Urinary bladder (tissue), 4 donors: Measurements from ENCODE around the gene FHIT. TPM values are rescaled to one million over a fixed set of nuclear protein-coding genes. Genes with fewer than 3 reads are reported as not detected.

Experiments
- DNase-seq: peaks from one replicate; pipeline ENCODE4 v3.0.0-alpha.2; 2015; ENCODE audit errors: extremely low spot score
- H3K27ac ChIP-seq: one replicate; pipeline ENCODE4 v1.5.1; 2013; ENCODE audit warnings: low read depth, mild to moderate bottlenecking, moderate library complexity
- H3K36me3 ChIP-seq: one replicate; pipeline ENCODE4 v1.6.1; 2013; ENCODE audit warnings: mild to moderate bottlenecking, moderate library complexity; ENCODE audit not compliant: insufficient read depth
- H3K4me1 ChIP-seq: one replicate; pipeline ENCODE4 v1.6.1; 2013; ENCODE audit warnings: mild to moderate bottlenecking, moderate library complexity; ENCODE audit not compliant: insufficient read depth
- H3K4me3 ChIP-seq: one replicate; pipeline ENCODE4 v1.5.1; 2013; ENCODE audit warnings: low read depth, low read length
- WGBS: extraction: QIAGEN DNeasy Blood & Tissue Kit; methylation state at CpG from one replicate; pipeline ENCODE4 v1.1.7; 2013; 5-methylcytosine and 5-hydroxymethylcytosine counted together
- polyA plus RNA-seq: library from polyadenylated mRNA; stranded (reverse); fragments of 200-250 nt; gene quantifications from one replicate; pipeline ENCODE4 v1.2.3, GENCODE V29; 2013
- total RNA-seq: library from RNA; depleted of rRNA; stranded (reverse); fragments of >200 nt; gene quantifications from one replicate; pipeline ENCODE4 v1.2.3, GENCODE V29; 2014
- donor health status: healthy with polysubstance abuse.
- donor health status: healthy.

FHIT gene
- total and polyA plus RNA-seq, 2 donors = 4.5 to 7.4 TPM

- DNase-seq = no peak
- no peak overlapping the region for H3K27ac ChIP-seq
- H3K4me1 ChIP-seq = no peaks in the 10 kb centered on the region
- 96% methylated on average over 9 of the region's 9 CpGs for WGBS
- H3K36me3 ChIP-seq = no peaks in the 10 kb centered on the region
- no peak overlapping the region for H3K4me3 ChIP-seq
Measured at GRCh38 chr3:60730371-60730770, 520.9 kb downstream of the FHIT start.

- no peak for DNase-seq
- no peaks in the 10 kb centered on the region for H3K36me3 ChIP-seq
- no peak overlapping the region for H3K4me3 ChIP-seq
- H3K27ac ChIP-seq = no peak overlapping the region
- no peaks in the 10 kb centered on the region for H3K4me1 ChIP-seq
- WGBS = 84% methylated on average over 6 of the region's 6 CpGs
Measured at GRCh38 chr3:60729056-60729455, 522.2 kb downstream of the FHIT start.

- Histone ChIP-seq H3K27ac (no peak overlapping the region), H3K36me3 (no peaks in the 10 kb centered on the region)
- 61% methylated on average over 1 of the region's 1 CpG for WGBS
Measured at GRCh38 chr3:60728006-60728405, 523.2 kb downstream of the FHIT start.

GRCh38 chr3:60720736-60721135 is 530.5 kb downstream of the FHIT start:
- WGBS = 90% methylated on average over 2 of the region's 2 CpGs
- no peaks in the 10 kb centered on the region for H3K36me3 ChIP-seq
- H3K27ac ChIP-seq = no peak overlapping the region
- no peak for DNase-seq
- H3K4me3 ChIP-seq = no peak overlapping the region
- H3K4me1 ChIP-seq = no peaks in the 10 kb centered on the region

More at GRCh38 chr3:60728006-60728405, 523.2 kb downstream of the FHIT start:
- Histone ChIP-seq H3K4me3 (no peak overlapping the region), H3K4me1 (no peaks in the 10 kb centered on the region)
- no peak for DNase-seq

- 69% methylated on average over 3 of the region's 3 CpGs for WGBS
- DNase-seq = no peak
- no peak overlapping the region for H3K4me3 ChIP-seq
- H3K36me3 ChIP-seq = no peaks in the 10 kb centered on the region
- no peaks in the 10 kb centered on the region for H3K4me1 ChIP-seq
- no peak overlapping the region for H3K27ac ChIP-seq
Measured at GRCh38 chr3:60716573-60716972, 534.7 kb downstream of the FHIT start.

GRCh38 chr3:60708191-60708975 is 542.9 kb downstream of the FHIT start:
- WGBS = 74% methylated on average over 1 of the region's 1 CpG
- no peak for DNase-seq
- Histone ChIP-seq H3K4me1 (no peaks in the 10 kb centered on the region), H3K4me3 (no peak overlapping the region), H3K27ac (no peak overlapping the region), H3K36me3 (no peaks in the 10 kb centered on the region)

- no peak overlapping the region for H3K4me3 ChIP-seq
- WGBS = 65% methylated on average over 2 of the region's 2 CpGs
Measured at GRCh38 chr3:60707452-60708020, 543.7 kb downstream of the FHIT start.

GRCh38 chr3:60703956-60704736 is 547.1 kb downstream of the FHIT start:
- DNase-seq = no peak
- Histone ChIP-seq H3K4me3 (no peak overlapping the region), H3K36me3 (no peaks in the 10 kb centered on the region), H3K4me1 (no peaks in the 10 kb centered on the region), H3K27ac (no peak overlapping the region)
- WGBS = 75% methylated on average over 3 of the region's 3 CpGs

More at GRCh38 chr3:60707452-60708020, 543.7 kb downstream of the FHIT start:
- H3K4me1 ChIP-seq = no peaks in the 10 kb centered on the region
- H3K36me3 ChIP-seq = no peaks in the 10 kb centered on the region
- no peak overlapping the region for H3K27ac ChIP-seq
- DNase-seq = no peak

GRCh38 chr3:60703008-60703407 is 548.2 kb downstream of the FHIT start:
- Histone ChIP-seq H3K4me3 (no peak overlapping the region), H3K27ac (no peak overlapping the region), H3K36me3 (no peaks in the 10 kb centered on the region), H3K4me1 (no peaks in the 10 kb centered on the region)
- no peak for DNase-seq
- 89% methylated on average over 3 of the region's 3 CpGs for WGBS

- H3K36me3 ChIP-seq = no peaks in the 10 kb centered on the region
- DNase-seq = no peak
- WGBS = 76% methylated on average over 3 of the region's 3 CpGs
- H3K27ac ChIP-seq = no peak overlapping the region
- H3K4me1 ChIP-seq = no peaks in the 10 kb centered on the region
- no peak overlapping the region for H3K4me3 ChIP-seq
Measured at GRCh38 chr3:60698117-60698516, 553.1 kb downstream of the FHIT start.

- no peaks in the 10 kb centered on the region for H3K36me3 ChIP-seq
- no peak overlapping the region for H3K4me3 ChIP-seq
- H3K4me1 ChIP-seq = no peaks in the 10 kb centered on the region
- no peak overlapping the region for H3K27ac ChIP-seq
- no peak for DNase-seq
Measured at GRCh38 chr3:60697132-60697531, 554.1 kb downstream of the FHIT start.

- DNase-seq = no peak
- 64% methylated on average over 5 of the region's 5 CpGs for WGBS
- Histone ChIP-seq H3K36me3 (no peaks in the 10 kb centered on the region), H3K4me3 (no peak overlapping the region), H3K4me1 (no peaks in the 10 kb centered on the region), H3K27ac (no peak overlapping the region)
Measured at GRCh38 chr3:60696428-60697125, 554.7 kb downstream of the FHIT start.

GRCh38 chr3:60675424-60675823 is 575.8 kb downstream of the FHIT start:
- Histone ChIP-seq H3K36me3 (no peaks in the 10 kb centered on the region), H3K4me1 (no peaks in the 10 kb centered on the region), H3K4me3 (no peak overlapping the region), H3K27ac (no peak overlapping the region)
- WGBS = 93% methylated on average over 2 of the region's 2 CpGs
- DNase-seq = no peak
